PC-3 (cell line): ENCODE measurements around the gene ESR1. TPM values are rescaled to one million over a fixed set of nuclear protein-coding genes. Genes with fewer than 3 reads are reported as not detected.

ENCODE experiments used
- ATAC-seq: fragments of 200-7000 bp; cut with Tn5 transposase; 2 replicates; pipeline ENCODE4 v1.9.1; 2020; ENCODE audit warnings: mild to moderate bottlenecking, moderate library complexity
- BruUV-seq: library from RNA; stranded (reverse); fragments of 400-500 nt; replicated peaks from 2 replicates; lab custom pipeline; 2021; lab: Mats Ljungman, UMichigan
- CTCF ChIA-PET: fragments of 300-600 bp; sonication (Branson Sonifier 250); formaldehyde crosslinking; loops from one replicate; lab custom pipeline; 2022; ENCODE audit warnings: antibody characterized with exemption; lab: Charles Lee
- POLR2A ChIA-PET: fragments of 300-600 bp; sonication (Branson Sonifier 250); formaldehyde crosslinking; loops from one replicate; lab custom pipeline; 2022; ENCODE audit warnings: antibody characterized with exemption; ENCODE audit not compliant: unreplicated experiment; lab: Charles Lee
- DNase-seq: peaks from one replicate; pipeline ENCODE4 v3.0.0-alpha.2; 2015
- H2AFZ ChIP-seq: fragments of 300-600 bp; sonication (generic); 2 replicates; pipeline ENCODE4 v1.6.0; 2016; ENCODE audit warnings: antibody characterized with exemption, low read length
- H3F3A ChIP-seq: fragments of 300-600 bp; sonication (generic); one replicate; pipeline ENCODE4 v1.6.0; 2017; ENCODE audit warnings: antibody characterized with exemption, low read length, control low read depth, mild to moderate bottlenecking; ENCODE audit not compliant: unreplicated experiment
- H3K27ac ChIP-seq: fragments of 300-600 bp; sonication (generic); 2 replicates; pipeline ENCODE4 v1.5.1; 2016; ENCODE audit warnings: mild to moderate bottlenecking, low read length
- H3K27me3 ChIP-seq: fragments of 300-600 bp; sonication (generic); 2 replicates; pipeline ENCODE4 v1.6.1; 2016; ENCODE audit warnings: low read length, mixed read lengths
- H3K36me3 ChIP-seq: fragments of 300-600 bp; sonication (generic); 2 replicates; pipeline ENCODE4 v1.6.1; 2016; ENCODE audit warnings: low read depth, mixed run types, low read length, mixed read lengths
- H3K4me1 ChIP-seq: fragments of 300-600 bp; sonication (generic); 2 replicates; pipeline ENCODE4 v1.5.1; 2016; ENCODE audit warnings: low read length; ENCODE audit not compliant: insufficient read depth
- H3K4me2 ChIP-seq: fragments of 300-600 bp; sonication (generic); 2 replicates; pipeline ENCODE4 v1.6.0; 2016; ENCODE audit warnings: low read length
- H3K4me3 ChIP-seq: fragments of 300-600 bp; sonication (generic); 2 replicates; pipeline ENCODE4 v1.5.1; 2016; ENCODE audit warnings: mild to moderate bottlenecking, low read length, mixed read lengths
- H3K79me2 ChIP-seq: fragments of 300-600 bp; sonication (generic); 2 replicates; pipeline ENCODE4 v1.6.1; 2017; ENCODE audit warnings: low read length, mixed read lengths
- H3K9ac ChIP-seq: fragments of 300-600 bp; sonication (generic); 2 replicates; pipeline ENCODE4 v1.6.0; 2016; ENCODE audit warnings: mild to moderate bottlenecking, low read length
- H3K9me2 ChIP-seq: fragments of 300-600 bp; sonication (generic); replicated peaks from 2 replicates; pipeline ENCODE4 v1.6.1; 2016; ENCODE audit warnings: mixed run types, low read length, mixed read lengths
- H3K9me3 ChIP-seq: fragments of 300-600 bp; sonication (generic); 2 replicates; pipeline ENCODE4 v1.6.1; 2016; ENCODE audit warnings: low read length, mixed read lengths
- H4K20me1 ChIP-seq: fragments of 300-600 bp; sonication (generic); 2 replicates; pipeline ENCODE4 v1.6.1; 2016; ENCODE audit warnings: low read length, mixed read lengths
- EZH2 ChIP-seq: fragments of 300-600 bp; sonication (generic); IDR thresholded peaks from one replicate; pipeline ENCODE4 v1.6.1; 2017; ENCODE audit warnings: antibody characterized with exemption, mild to moderate bottlenecking, low read length; ENCODE audit not compliant: unreplicated experiment
- EZH2phosphoT487 ChIP-seq: fragments of 300-600 bp; sonication (generic); IDR thresholded peaks from 2 replicates; pipeline ENCODE4 v1.6.1; 2018; ENCODE audit warnings: mild to moderate bottlenecking, antibody characterized with exemption, low read length, borderline replicate concordance
- intact Hi-C: fragments of 100-400 bp; cut with micrococcal nuclease; formaldehyde crosslinking; loops from 2 replicates; pipeline ENCODE4 v1.9.0; 2023
- total RNA-seq: library from RNA; depleted of rRNA; stranded (reverse); fragments of >200 nt; gene quantifications from 2 replicates; pipeline ENCODE4 v1.2.3, GENCODE V29; 2014
- TF ChIP-seq, protein P1 (sequence below): fragments of 300-600 bp; sonication (generic); conservative IDR thresholded peaks from 2 replicates; pipeline ENCODE4 v1.5.1; 2017; ENCODE audit warnings: antibody characterized with exemption, low read depth, mild to moderate bottlenecking, low read length

ESR1 gene
- total RNA-seq, 1 experiment from 2014 or later: 5.9 TPM

DNA sequence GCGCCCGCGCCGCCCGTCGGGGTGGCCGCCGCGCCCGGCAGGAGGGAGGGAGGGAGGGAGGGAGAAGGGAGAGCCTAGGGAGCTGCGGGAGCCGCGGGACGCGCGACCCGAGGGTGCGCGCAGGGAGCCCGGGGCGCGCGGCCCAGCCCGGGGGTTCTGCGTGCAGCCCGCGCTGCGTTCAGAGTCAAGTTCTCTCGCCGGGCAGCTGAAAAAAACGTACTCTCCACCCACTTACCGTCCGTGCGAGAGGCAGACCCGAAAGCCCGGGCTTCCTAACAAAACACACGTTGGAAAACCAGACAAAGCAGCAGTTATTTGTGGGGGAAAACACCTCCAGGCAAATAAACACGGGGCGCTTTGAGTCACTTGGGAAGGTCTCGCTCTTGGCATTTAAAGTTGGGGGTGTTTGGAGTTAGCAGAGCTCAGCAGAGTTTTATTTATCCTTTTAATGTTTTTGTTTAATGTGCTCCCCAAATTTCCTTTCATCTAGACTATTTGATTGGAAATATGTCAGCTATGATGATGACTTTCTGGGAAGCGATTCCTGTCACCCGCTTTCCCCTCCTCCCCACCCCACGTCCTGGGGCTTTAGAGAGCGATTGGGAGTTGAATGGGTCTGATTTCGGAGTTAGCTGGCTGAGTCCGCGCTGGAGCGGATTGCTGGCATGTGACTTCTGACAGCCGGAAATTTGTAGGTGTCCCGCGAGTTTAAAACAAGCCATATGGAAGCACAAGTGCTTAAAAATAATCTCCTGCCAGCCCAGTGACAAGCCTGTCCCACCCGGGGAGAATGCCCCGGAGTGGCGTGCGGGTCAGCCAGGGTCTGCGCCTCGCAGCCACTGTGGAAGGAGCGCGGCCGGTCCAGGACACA, 1.1 kb downstream of the ESR1 start:
- CTCF ChIA-PET: no interaction called here
- Histone ChIP-seq H3K4me3 (peak overlapping the region; percentile 56), H3K9ac (peak overlapping the region; percentile 38), H3K4me1 (peaks cover 14% of the 10 kb centered on the region), H4K20me1 (no peaks in the 10 kb centered on the region), H3K27ac (no peak overlapping the region), H3K79me2 (peaks cover 28% of the 10 kb centered on the region), H3K9me2 (no peaks in the 10 kb centered on the region), H3F3A (no peaks in the 10 kb centered on the region), H3K4me2 (peak overlapping the region; percentile 29; the same call in 1 of the 2 replicates), H2AFZ (0 out of 2 replicates have a peak overlapping the region, but pooled peaks have one; percentile 38), H3K27me3 (peaks cover 34% of the 10 kb centered on the region), H3K36me3 (no peaks in the 10 kb centered on the region), H3K9me3 (no peaks in the 10 kb centered on the region)
- ATAC-seq (no peak), DNase-seq (no peak)
- TF ChIP-seq, protein P1, sequence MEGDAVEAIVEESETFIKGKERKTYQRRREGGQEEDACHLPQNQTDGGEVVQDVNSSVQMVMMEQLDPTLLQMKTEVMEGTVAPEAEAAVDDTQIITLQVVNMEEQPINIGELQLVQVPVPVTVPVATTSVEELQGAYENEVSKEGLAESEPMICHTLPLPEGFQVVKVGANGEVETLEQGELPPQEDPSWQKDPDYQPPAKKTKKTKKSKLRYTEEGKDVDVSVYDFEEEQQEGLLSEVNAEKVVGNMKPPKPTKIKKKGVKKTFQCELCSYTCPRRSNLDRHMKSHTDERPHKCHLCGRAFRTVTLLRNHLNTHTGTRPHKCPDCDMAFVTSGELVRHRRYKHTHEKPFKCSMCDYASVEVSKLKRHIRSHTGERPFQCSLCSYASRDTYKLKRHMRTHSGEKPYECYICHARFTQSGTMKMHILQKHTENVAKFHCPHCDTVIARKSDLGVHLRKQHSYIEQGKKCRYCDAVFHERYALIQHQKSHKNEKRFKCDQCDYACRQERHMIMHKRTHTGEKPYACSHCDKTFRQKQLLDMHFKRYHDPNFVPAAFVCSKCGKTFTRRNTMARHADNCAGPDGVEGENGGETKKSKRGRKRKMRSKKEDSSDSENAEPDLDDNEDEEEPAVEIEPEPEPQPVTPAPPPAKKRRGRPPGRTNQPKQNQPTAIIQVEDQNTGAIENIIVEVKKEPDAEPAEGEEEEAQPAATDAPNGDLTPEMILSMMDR: no peak
- POLR2A ChIA-PET: no interaction called here
- intact Hi-C loops: no loop called here
- no TSS peak for BruUV-seq

DNA sequence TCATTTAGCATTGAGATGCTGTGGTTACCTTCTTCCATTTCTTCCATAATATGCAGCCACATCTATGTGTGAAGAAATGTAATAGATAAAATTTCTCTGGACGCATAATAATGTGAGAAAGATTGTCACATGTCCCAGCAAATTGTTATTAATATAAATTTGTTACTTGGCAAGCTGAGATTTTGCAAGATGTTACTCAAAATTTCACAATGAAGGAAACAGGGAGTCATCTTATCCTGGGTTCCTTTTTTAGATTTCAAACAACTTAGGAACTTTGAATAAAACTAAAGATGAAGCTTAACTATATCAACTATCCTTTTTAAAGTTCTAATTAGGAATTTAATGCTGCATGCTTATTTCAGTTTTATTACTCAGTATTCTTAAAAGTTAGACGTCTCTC, 3.6 kb downstream of the ESR1 start:
- Histone ChIP-seq H3K27me3 (peaks cover 38% of the 10 kb centered on the region), H3K27ac (no peak overlapping the region), H3K4me1 (peaks cover 9% of the 10 kb centered on the region; the same call in 1 of the 2 replicates), H3K9me2 (no peaks in the 10 kb centered on the region), H3K4me2 (peak overlapping the region; percentile 29; the same call in 1 of the 2 replicates), H3K9ac (no peak overlapping the region), H3F3A (no peaks in the 10 kb centered on the region), H3K9me3 (no peaks in the 10 kb centered on the region), H2AFZ (no peak overlapping the region), H3K4me3 (no peak overlapping the region), H3K79me2 (peaks cover 28% of the 10 kb centered on the region), H3K36me3 (no peaks in the 10 kb centered on the region), H4K20me1 (no peaks in the 10 kb centered on the region)
- ATAC-seq: no peak
- intact Hi-C loops: no loop called here
- POLR2A ChIA-PET: no interaction called here
- DNase-seq: no peak
- TF ChIP-seq EZH2phosphoT487: no peak
- no peak for TF ChIP-seq EZH2
- TF ChIP-seq, protein P1: no peak
- no TSS peak for BruUV-seq
- CTCF ChIA-PET: no interaction called here

DNA sequence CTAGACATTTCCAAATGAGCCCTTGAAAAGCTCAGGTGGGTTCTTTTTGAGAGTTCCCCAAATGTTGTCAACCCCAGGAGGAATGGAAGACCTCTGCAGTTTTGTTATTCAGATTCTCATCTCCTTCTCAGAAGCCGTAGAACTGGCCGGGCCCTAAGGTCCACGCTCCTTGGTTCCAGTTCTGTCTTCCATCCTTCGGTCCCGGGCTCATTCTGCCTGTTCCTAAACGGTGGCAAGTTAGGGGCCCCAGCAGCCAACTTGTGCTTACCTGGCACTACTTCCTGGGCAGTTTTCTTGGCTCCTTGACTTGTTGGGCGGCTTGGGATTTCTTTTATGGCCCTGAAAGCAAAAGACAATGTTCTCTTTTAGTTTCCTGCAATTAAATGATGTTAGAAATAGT, 6.4 kb downstream of the ESR1 start:
- ChIA-PET POLR2A (no interaction called here), CTCF (no interaction called here)
- Histone ChIP-seq H3K27ac (peak overlapping the region; percentile 64), H3K4me1 (peaks cover 17% of the 10 kb centered on the region), H3K9me2 (no peaks in the 10 kb centered on the region), H3K4me2 (peak overlapping the region; percentile 42; the same call in 1 of the 2 replicates), H3F3A (no peaks in the 10 kb centered on the region), H4K20me1 (no peaks in the 10 kb centered on the region), H3K9ac (no peak overlapping the region), H3K36me3 (no peaks in the 10 kb centered on the region), H3K4me3 (no peak overlapping the region), H3K79me2 (peaks cover 24% of the 10 kb centered on the region), H3K9me3 (no peaks in the 10 kb centered on the region), H3K27me3 (peaks cover 33% of the 10 kb centered on the region), H2AFZ (no peak overlapping the region)
- DNase-seq: no peak
- no peak for ATAC-seq
- BruUV-seq: no TSS peak
- TF ChIP-seq, protein P1: no peak
- TF ChIP-seq EZH2 (no peak), EZH2phosphoT487 (no peak)
- intact Hi-C loops: no loop called here
